Measurements from ENCODE around the gene MDH1B. TPM values are rescaled to one million over a fixed set of nuclear protein-coding genes. Genes with fewer than 3 reads are reported as not detected.

Gene MDH1B
- total RNA-seq, 1 experiment from 2014 or later, result 1.9 TPM

DNA sequence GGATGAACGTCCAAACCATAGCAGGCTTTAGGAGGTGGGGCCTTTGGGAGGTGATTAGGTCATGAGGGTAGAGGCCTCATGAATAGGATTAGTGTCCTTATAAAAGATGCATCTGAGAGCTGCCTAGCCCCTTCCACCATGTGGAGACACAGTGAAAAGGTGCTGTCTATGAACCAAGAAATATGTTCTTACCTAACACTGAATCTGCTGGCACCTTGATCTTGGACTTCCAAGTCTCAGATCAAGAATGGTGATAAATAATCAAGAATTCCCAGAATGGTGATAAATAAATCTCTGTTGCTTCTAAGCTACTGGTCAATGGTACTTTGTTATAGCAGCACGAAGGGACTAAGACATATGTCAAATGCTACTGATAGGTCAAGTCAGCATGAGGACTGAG is 31.8 kb downstream of the MDH1B start (continued):
- TF ChIP-seq, protein P1, sequence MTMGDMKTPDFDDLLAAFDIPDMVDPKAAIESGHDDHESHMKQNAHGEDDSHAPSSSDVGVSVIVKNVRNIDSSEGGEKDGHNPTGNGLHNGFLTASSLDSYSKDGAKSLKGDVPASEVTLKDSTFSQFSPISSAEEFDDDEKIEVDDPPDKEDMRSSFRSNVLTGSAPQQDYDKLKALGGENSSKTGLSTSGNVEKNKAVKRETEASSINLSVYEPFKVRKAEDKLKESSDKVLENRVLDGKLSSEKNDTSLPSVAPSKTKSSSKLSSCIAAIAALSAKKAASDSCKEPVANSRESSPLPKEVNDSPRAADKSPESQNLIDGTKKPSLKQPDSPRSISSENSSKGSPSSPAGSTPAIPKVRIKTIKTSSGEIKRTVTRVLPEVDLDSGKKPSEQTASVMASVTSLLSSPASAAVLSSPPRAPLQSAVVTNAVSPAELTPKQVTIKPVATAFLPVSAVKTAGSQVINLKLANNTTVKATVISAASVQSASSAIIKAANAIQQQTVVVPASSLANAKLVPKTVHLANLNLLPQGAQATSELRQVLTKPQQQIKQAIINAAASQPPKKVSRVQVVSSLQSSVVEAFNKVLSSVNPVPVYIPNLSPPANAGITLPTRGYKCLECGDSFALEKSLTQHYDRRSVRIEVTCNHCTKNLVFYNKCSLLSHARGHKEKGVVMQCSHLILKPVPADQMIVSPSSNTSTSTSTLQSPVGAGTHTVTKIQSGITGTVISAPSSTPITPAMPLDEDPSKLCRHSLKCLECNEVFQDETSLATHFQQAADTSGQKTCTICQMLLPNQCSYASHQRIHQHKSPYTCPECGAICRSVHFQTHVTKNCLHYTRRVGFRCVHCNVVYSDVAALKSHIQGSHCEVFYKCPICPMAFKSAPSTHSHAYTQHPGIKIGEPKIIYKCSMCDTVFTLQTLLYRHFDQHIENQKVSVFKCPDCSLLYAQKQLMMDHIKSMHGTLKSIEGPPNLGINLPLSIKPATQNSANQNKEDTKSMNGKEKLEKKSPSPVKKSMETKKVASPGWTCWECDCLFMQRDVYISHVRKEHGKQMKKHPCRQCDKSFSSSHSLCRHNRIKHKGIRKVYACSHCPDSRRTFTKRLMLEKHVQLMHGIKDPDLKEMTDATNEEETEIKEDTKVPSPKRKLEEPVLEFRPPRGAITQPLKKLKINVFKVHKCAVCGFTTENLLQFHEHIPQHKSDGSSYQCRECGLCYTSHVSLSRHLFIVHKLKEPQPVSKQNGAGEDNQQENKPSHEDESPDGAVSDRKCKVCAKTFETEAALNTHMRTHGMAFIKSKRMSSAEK (CRISPR knock-in tag; IDR thresholded peaks at IDR 0.05; ENCODE audit: borderline replicate concordance), result no peak
- TF ChIP-seq CREM (CRISPR knock-in tag; IDR thresholded peaks at IDR 0.05) (no peak), NFATC4 (CRISPR knock-in tag; IDR thresholded peaks at IDR 0.05) (no peak), ZNF138 (CRISPR knock-in tag; conservative IDR thresholded peaks at IDR 0.05) (no peak)
- TF ChIP-seq, protein P2, sequence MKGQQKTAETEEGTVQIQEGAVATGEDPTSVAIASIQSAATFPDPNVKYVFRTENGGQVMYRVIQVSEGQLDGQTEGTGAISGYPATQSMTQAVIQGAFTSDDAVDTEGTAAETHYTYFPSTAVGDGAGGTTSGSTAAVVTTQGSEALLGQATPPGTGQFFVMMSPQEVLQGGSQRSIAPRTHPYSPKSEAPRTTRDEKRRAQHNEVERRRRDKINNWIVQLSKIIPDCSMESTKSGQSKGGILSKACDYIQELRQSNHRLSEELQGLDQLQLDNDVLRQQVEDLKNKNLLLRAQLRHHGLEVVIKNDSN (CRISPR knock-in tag; IDR thresholded peaks at IDR 0.05), result no peak

GRCh38 chr2:206728277-206729199 is 36.6 kb downstream of the MDH1B start:
- POLR2A ChIA-PET, result no interaction called here
- TF ChIP-seq, protein P3, sequence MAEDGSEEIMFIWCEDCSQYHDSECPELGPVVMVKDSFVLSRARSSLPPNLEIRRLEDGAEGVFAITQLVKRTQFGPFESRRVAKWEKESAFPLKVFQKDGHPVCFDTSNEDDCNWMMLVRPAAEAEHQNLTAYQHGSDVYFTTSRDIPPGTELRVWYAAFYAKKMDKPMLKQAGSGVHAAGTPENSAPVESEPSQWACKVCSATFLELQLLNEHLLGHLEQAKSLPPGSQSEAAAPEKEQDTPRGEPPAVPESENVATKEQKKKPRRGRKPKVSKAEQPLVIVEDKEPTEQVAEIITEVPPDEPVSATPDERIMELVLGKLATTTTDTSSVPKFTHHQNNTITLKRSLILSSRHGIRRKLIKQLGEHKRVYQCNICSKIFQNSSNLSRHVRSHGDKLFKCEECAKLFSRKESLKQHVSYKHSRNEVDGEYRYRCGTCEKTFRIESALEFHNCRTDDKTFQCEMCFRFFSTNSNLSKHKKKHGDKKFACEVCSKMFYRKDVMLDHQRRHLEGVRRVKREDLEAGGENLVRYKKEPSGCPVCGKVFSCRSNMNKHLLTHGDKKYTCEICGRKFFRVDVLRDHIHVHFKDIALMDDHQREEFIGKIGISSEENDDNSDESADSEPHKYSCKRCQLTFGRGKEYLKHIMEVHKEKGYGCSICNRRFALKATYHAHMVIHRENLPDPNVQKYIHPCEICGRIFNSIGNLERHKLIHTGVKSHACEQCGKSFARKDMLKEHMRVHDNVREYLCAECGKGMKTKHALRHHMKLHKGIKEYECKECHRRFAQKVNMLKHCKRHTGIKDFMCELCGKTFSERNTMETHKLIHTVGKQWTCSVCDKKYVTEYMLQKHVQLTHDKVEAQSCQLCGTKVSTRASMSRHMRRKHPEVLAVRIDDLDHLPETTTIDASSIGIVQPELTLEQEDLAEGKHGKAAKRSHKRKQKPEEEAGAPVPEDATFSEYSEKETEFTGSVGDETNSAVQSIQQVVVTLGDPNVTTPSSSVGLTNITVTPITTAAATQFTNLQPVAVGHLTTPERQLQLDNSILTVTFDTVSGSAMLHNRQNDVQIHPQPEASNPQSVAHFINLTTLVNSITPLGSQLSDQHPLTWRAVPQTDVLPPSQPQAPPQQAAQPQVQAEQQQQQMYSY (CRISPR knock-in tag; IDR thresholded peaks at IDR 0.05), result no peak
- TF ChIP-seq, protein P4, sequence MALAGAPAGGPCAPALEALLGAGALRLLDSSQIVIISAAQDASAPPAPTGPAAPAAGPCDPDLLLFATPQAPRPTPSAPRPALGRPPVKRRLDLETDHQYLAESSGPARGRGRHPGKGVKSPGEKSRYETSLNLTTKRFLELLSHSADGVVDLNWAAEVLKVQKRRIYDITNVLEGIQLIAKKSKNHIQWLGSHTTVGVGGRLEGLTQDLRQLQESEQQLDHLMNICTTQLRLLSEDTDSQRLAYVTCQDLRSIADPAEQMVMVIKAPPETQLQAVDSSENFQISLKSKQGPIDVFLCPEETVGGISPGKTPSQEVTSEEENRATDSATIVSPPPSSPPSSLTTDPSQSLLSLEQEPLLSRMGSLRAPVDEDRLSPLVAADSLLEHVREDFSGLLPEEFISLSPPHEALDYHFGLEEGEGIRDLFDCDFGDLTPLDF (CRISPR knock-in tag; IDR thresholded peaks at IDR 0.05), result no peak
- TF ChIP-seq ZNF281 (CRISPR knock-in tag; IDR thresholded peaks at IDR 0.05) (no peak), MAX (CRISPR knock-in tag; IDR thresholded peaks at IDR 0.05) (no peak), ZBTB21 (CRISPR knock-in tag; IDR thresholded peaks at IDR 0.05; ENCODE audit: borderline replicate concordance) (no peak), KAT7 (CRISPR knock-in tag; IDR thresholded peaks at IDR 0.05; ENCODE audit: borderline replicate concordance) (no peak), ZNF121 (CRISPR knock-in tag; IDR thresholded peaks at IDR 0.05) (no peak), GTF2I (CRISPR knock-in tag; conservative IDR thresholded peaks at IDR 0.05) (no peak), ATF6 (CRISPR knock-in tag; IDR thresholded peaks at IDR 0.05) (no peak)
- TF ChIP-seq, protein P5, sequence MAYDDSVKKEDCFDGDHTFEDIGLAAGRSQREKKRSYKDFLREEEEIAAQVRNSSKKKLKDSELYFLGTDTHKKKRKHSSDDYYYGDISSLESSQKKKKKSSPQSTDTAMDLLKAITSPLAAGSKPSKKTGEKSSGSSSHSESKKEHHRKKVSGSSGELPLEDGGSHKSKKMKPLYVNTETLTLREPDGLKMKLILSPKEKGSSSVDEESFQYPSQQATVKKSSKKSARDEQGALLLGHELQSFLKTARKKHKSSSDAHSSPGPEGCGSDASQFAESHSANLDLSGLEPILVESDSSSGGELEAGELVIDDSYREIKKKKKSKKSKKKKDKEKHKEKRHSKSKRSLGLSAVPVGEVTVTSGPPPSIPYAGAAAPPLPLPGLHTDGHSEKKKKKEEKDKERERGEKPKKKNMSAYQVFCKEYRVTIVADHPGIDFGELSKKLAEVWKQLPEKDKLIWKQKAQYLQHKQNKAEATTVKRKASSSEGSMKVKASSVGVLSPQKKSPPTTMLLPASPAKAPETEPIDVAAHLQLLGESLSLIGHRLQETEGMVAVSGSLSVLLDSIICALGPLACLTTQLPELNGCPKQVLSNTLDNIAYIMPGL (CRISPR knock-in tag; IDR thresholded peaks at IDR 0.05), result no peak
- TF ChIP-seq, protein P6, sequence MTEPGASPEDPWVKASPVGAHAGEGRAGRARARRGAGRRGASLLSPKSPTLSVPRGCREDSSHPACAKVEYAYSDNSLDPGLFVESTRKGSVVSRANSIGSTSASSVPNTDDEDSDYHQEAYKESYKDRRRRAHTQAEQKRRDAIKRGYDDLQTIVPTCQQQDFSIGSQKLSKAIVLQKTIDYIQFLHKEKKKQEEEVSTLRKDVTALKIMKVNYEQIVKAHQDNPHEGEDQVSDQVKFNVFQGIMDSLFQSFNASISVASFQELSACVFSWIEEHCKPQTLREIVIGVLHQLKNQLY (CRISPR knock-in tag; IDR thresholded peaks at IDR 0.05), result no peak

More at GRCh38 chr2:206728277-206729199, 36.6 kb downstream of the MDH1B start:
- Mint-ChIP-seq H3K4me3 (no peak overlapping the region), H3K9me3 (peaks cover 4% of the 10 kb centered on the region), H3K27me3 (ENCODE audit: low read depth) (no peaks in the 10 kb centered on the region; the same call in 1 of the 2 replicates), H3K36me3 (no peaks in the 10 kb centered on the region), H3K4me1 (0 out of 2 replicates have a peak, but pooled peaks cover 3% of the 10 kb centered on the region), H3K27ac (no peak overlapping the region)
- CTCF ChIA-PET, result no interaction called here
- ATAC-seq (no peak), DNase-seq (ENCODE audit: low spot score) (no peak)
